CD4-positive, alpha-beta T cell (primary cell): ENCODE data around the gene RBP5. TPM values are rescaled to one million over a fixed set of nuclear protein-coding genes. Genes with fewer than 3 reads are reported as not detected.
"Not testable (repeated sequence)": the region's sequence is repeated elsewhere in the genome, so short reads cannot be mapped to it uniquely, and the experiment has no call there.

Experiments
- ATAC-seq: fragments of 200-7000 bp; cut with Tn5 transposase; one replicate; pipeline ENCODE4 v1.10.0; 2022; ENCODE audit warnings: mild to moderate bottlenecking; ENCODE audit not compliant: poor library complexity
- CTCF ChIA-PET: fragments of 350-600 bp; sonication (Branson Sonifier 250); formaldehyde crosslinking; loops from one replicate; lab custom pipeline; 2021; ENCODE audit warnings: antibody characterized with exemption, inconsistent platforms; lab: Charles Lee
- POLR2A ChIA-PET: fragments of 350-600 bp; sonication (Branson Sonifier 250); formaldehyde crosslinking; loops from one replicate; lab custom pipeline; 2021; ENCODE audit warnings: antibody characterized with exemption, inconsistent platforms; lab: Charles Lee
- DNase-seq, 14 experiments: peaks; one replicate each; pipeline ENCODE4 v3.0.0-alpha.2; 2013 to 2020; ENCODE audit warnings: mixed read lengths in 2 of 14
- H3K27ac ChIP-seq, 2 donors: one replicate each; pipeline versions ENCODE4 v1.5.1 to v1.7.0; 2013; ENCODE audit warnings: low read length in 2 of 2, low read depth in 1 of 2, mild to moderate bottlenecking in 1 of 2
- H3K27me3 ChIP-seq, 2 experiments: 1 replicate in 1 of 2; 2 replicates in 1 of 2; pipeline versions ENCODE4 v1.6.1 to v1.7.0; 2013; ENCODE audit warnings: low read length in 2 of 2, control low read depth in 1 of 2, mild to moderate bottlenecking in 1 of 2, moderate library complexity in 1 of 2; ENCODE audit not compliant: insufficient read depth in 2 of 2, control insufficient read depth in 1 of 2
- H3K36me3 ChIP-seq: one replicate; pipeline ENCODE4 v1.6.1; 2013; ENCODE audit warnings: low read length, control low read depth; ENCODE audit not compliant: insufficient read depth
- H3K4me1 ChIP-seq: one replicate; pipeline ENCODE4 v1.6.1; 2013; ENCODE audit warnings: low read length, control low read depth; ENCODE audit not compliant: insufficient read depth
- H3K4me3 ChIP-seq: one replicate; pipeline ENCODE4 v1.5.1; 2013; ENCODE audit warnings: mild to moderate bottlenecking, low read length, moderate library complexity
- H3K9me3 ChIP-seq, 2 experiments: 1 replicate in 1 of 2; 2 replicates in 1 of 2; pipeline versions ENCODE4 v1.6.1 to v1.7.0; 2013; ENCODE audit warnings: low read length in 2 of 2, mild to moderate bottlenecking in 2 of 2, control low read depth in 1 of 2, moderate library complexity in 1 of 2; ENCODE audit not compliant: control insufficient read depth in 1 of 2, insufficient read depth in 1 of 2
- H3K27ac Mint-ChIP-seq: one replicate; pipeline ENCODE4 v1.8.0; 2020; ENCODE audit warnings: mixed read lengths
- H3K27me3 Mint-ChIP-seq: one replicate; pipeline ENCODE4 v1.8.0; 2021; ENCODE audit warnings: mixed read lengths
- H3K36me3 Mint-ChIP-seq: one replicate; pipeline ENCODE4 v1.8.0; 2021; ENCODE audit warnings: low read depth, mixed read lengths
- H3K4me1 Mint-ChIP-seq: one replicate; pipeline ENCODE4 v1.8.0; 2021; ENCODE audit warnings: low read depth, mixed read lengths
- H3K4me3 Mint-ChIP-seq: one replicate; pipeline ENCODE4 v1.8.0; 2020; ENCODE audit warnings: mild to moderate bottlenecking, mixed read lengths
- H3K9me3 Mint-ChIP-seq: one replicate; pipeline ENCODE4 v1.8.0; 2020; ENCODE audit warnings: mixed read lengths
- CTCF ChIP-seq: fragments of 200-600 bp; IDR thresholded peaks from one replicate; pipeline ENCODE4 v1.8.0; 2022; ENCODE audit warnings: antibody characterized with exemption, mild to moderate bottlenecking
- intact Hi-C, 2 experiments: fragments of 100-400 bp; cut with DNase I in 1 of 2; cut with micrococcal nuclease in 1 of 2; formaldehyde crosslinking; loops; one replicate each; pipeline versions ENCODE4 v1.15.1 to v1.9.0; 2023 to 2025; cut with DNase I, micrococcal nuclease
- total RNA-seq, 174 experiments: library from RNA in 2 of 174; stranded (reverse) in 2 of 174; gene quantifications; one replicate each; pipeline ENCODE4 v1.2.3 and lab custom pipeline; 2021 to 2026

Gene RBP5
- total RNA-seq, 2 experiments from 2014 or later: not detected

- TF ChIP-seq CTCF: no peak
- intact Hi-C loops: loop anchor here (2.0 to 5.0 kb wide), 2 partner anchors 91 to 137 kb away; partner anchors contain the start of genes LPCAT3 (in 2 of the 2), EMG1 (in 1 of the 2) and PHB2 (in 1 of the 2)
- peak; percentile 47 to 87 (median 70) for DNase-seq
- H3K27me3 ChIP-seq: no peaks in the 10 kb centered on the region
- no peaks in the 10 kb centered on the region for H3K9me3 ChIP-seq
- Mint-ChIP-seq H3K27me3 (no peaks in the 10 kb centered on the region), H3K9me3 (peaks cover 9% of the 10 kb centered on the region), H3K4me3 (peak overlapping the region; percentile 93), H3K36me3 (peaks cover 45% of the 10 kb centered on the region), H3K4me1 (peaks cover 50% of the 10 kb centered on the region), H3K27ac (peak overlapping the region; percentile 93)
- CTCF ChIA-PET: interaction anchor here (0.8 to 3.4 kb wide), 6 partner anchors 15 to 239 kb away, joined by 3 to 16 read pairs (median 10); partner anchors contain the start of genes C12orf57, RNU7-1 and SPSB2
- ATAC-seq: peak; percentile 90
- peak overlapping the region; percentile 70 for H3K4me3 ChIP-seq
- H3K27ac ChIP-seq: peak overlapping the region; percentile 79 to 80
- H3K4me1 ChIP-seq: peaks cover 38% of the 10 kb centered on the region
- H3K36me3 ChIP-seq: peaks cover 21% of the 10 kb centered on the region
- POLR2A ChIA-PET: interaction anchor here (0.6 to 3.8 kb wide), 20 partner anchors 10 to 362 kb away, joined by 3 to 56 read pairs (median 6); partner anchors contain the start of genes C12orf57, C1R, CLSTN3 and ENO2
These were observed 20.5 kb downstream of the RBP5 start for GRCh38 chr12:7108003-7108795.

- ATAC-seq (no peak), DNase-seq (peak in 1 of 14 experiments; percentile 2)
- peak overlapping the region; percentile 70 for H3K4me3 ChIP-seq
- POLR2A ChIA-PET: interaction anchor here (0.9 to 3.8 kb wide), 13 partner anchors 11 to 240 kb away, joined by 3 to 56 read pairs (median 8); partner anchors contain the start of genes C12orf57, C1R, CLSTN3 and ENO2
- H3K4me3 Mint-ChIP-seq: peak overlapping the region; percentile 93
- CTCF ChIA-PET: interaction anchor here (0.8 to 3.4 kb wide), 5 partner anchors 15 to 238 kb away, joined by 3 to 16 read pairs (median 7); partner anchors contain the start of gene SPSB2
- peak overlapping the region; percentile 93 for H3K27ac Mint-ChIP-seq
- no peak for TF ChIP-seq CTCF
- peaks cover 38% of the 10 kb centered on the region for H3K4me1 ChIP-seq
- peak overlapping the region; percentile 79 to 80 for H3K27ac ChIP-seq
- H3K27me3 ChIP-seq: no peaks in the 10 kb centered on the region
- peaks cover 9% of the 10 kb centered on the region for H3K9me3 Mint-ChIP-seq
- H3K4me1 Mint-ChIP-seq: peaks cover 53% of the 10 kb centered on the region
- intact Hi-C loops: loop anchor here (2.0 to 5.0 kb wide), 2 partner anchors 90 to 137 kb away; partner anchors contain the start of genes LPCAT3 (in 2 of the 2), EMG1 (in 1 of the 2) and PHB2 (in 1 of the 2)
- peaks cover 21% of the 10 kb centered on the region for H3K36me3 ChIP-seq
- H3K36me3 Mint-ChIP-seq: peaks cover 50% of the 10 kb centered on the region
- no peaks in the 10 kb centered on the region for H3K9me3 ChIP-seq
- H3K27me3 Mint-ChIP-seq: no peaks in the 10 kb centered on the region
These were observed 21.1 kb downstream of the RBP5 start for GRCh38 chr12:7107636-7108002.

- intact Hi-C loops: loop anchor here (5.0 kb wide), 1 partner anchor 90 kb away; the partner anchor contains the start of gene LPCAT3 (in 2 of the 2)
- peak overlapping the region; percentile 78 for H3K27ac Mint-ChIP-seq
These were observed 21.5 kb downstream of the RBP5 start for GRCh38 chr12:7107181-7107580.

More at GRCh38 chr12:7107181-7107580, 21.5 kb downstream of the RBP5 start:
- ChIA-PET CTCF (interaction anchor here (1.0 to 3.4 kb wide), 3 partner anchors 183 to 238 kb away, joined by 3 to 16 read pairs (median 7); partner anchors contain the start of gene SPSB2), POLR2A (interaction anchor here (0.7 to 3.8 kb wide), 10 partner anchors 11 to 239 kb away, joined by 3 to 56 read pairs (median 6); partner anchors contain the start of genes C12orf57, C1R, CLSTN3 and RBP5)
- not testable (repeated sequence) for H3K27ac ChIP-seq, H3K27me3 ChIP-seq, DNase-seq, H3K9me3 Mint-ChIP-seq, H3K9me3 ChIP-seq, ATAC-seq, H3K27me3 Mint-ChIP-seq
- H3K4me3 Mint-ChIP-seq: peak overlapping the region; percentile 73
- H3K36me3 Mint-ChIP-seq: peaks cover 54% of the 10 kb centered on the region
- peaks cover 57% of the 10 kb centered on the region for H3K4me1 Mint-ChIP-seq
- Histone ChIP-seq H3K4me3 (peak overlapping the region; percentile 70), H3K36me3 (peaks cover 25% of the 10 kb centered on the region), H3K4me1 (peaks cover 42% of the 10 kb centered on the region)
